Right renal pelvis (tissue), 4 donors: Measurements from ENCODE around the gene HNMT. TPM values are rescaled to one million over a fixed set of nuclear protein-coding genes. Genes with fewer than 3 reads are reported as not detected.
"Not testable (repeated sequence)": the region's sequence is repeated elsewhere in the genome, so short reads cannot be mapped to it uniquely, and the experiment has no call there.

Source experiments
- DNase-seq, 4 donors: peaks; one replicate each; pipeline ENCODE4 v3.0.0-alpha.2; 2013; ENCODE audit warnings: low read depth in 4 of 4, low spot score in 3 of 4, missing footprints in 1 of 4
- polyA plus RNA-seq, 4 donors: library from polyadenylated mRNA; unstranded; fragments of 120-200 nt; gene quantifications; one replicate each; pipeline ENCODE4 v1.2.1, GENCODE V29; 2013; ENCODE audit not compliant: insufficient read length in 4 of 4

HNMT gene
- polyA plus RNA-seq, 4 donors: 59.7 to 78.5 (median 65.6) TPM

DNA sequence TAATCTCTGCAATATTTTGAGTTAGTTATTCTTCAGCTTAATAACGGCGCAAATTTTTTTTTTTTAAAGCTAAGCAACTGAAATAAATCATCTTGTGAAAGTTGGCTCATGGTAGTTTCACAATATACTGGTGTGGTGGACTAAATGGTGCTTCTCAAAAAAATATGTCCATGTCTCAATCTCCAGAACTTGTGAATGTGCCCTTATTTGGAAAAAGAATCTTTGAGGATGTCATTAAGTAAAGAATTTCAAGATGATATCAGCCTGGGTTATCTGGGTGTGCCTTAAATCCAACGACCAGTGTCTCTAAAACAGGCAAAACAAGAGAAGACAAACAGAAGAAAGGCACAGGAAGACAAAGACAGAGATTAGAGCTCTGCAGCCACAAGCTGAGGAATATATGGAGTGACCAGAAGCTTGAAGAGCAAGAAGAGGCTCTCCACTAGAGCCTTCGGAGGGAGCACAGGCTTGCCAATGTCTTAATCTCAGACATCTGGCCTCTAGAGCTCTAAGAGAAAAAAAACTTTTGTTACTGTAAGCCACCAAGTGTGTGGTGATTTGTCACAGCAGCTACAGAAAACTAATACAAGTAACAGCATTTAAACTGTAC, 71.4 kb downstream of the HNMT start:
- DNase-seq: no peak

DNA sequence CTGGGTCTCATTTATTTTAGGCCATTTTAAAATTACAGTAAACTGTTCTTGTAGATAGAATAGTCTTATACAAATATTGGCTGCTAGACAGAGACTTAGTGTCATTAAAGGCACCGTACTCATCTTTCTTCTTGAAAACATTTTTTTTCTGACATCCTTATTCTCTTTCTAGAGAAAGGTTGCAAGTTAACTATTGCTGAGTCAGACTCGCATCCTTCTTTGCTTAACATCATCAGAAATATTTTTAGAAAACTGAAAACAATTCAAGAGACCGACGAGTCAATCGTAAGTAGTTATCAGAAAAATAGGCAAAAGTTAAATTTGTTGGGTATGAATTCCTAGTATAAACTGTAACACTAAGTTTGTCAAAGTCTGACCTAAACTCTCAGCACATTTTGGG, 72.2 kb downstream of the HNMT start:
- no peak for DNase-seq

DNA sequence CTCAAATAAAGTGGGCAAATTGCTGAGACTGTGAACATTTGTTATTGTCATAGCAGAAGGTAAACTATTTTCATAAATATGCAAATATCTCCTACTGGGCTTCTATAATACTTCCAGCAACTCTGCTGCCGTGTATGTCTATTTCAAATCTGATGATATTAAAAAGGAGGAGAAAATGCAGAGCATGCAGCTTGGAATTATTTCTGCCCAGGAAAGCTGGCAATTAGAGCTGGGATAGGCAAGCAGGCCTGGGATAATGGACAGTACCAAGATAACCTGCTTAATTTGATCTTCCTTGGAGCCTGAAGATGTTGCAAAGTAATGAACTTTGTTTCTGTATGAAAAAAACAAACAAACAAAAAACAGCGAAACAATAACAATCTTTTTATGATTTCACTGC, 72.8 kb downstream of the HNMT start:
- DNase-seq: no peak

DNA sequence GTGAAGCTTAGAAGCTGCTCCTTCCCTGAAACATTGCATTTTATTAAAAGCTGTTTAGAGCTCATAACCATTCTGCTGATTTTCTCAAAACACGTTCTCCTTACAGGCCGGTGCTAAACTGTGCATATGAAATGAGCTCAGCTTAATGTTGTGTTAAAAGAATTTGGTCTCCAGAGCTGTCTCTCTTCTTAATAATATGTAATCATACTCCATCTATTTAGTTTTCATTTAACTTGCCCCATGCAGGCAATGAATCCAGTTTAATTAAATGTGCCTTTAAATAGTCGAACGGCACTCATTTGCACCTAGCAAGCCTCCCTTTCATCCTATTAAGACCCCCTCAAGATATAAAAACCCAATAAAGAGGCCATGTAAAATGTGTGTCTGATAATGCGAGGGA, 76.3 kb downstream of the HNMT start:
- no peak for DNase-seq

DNA sequence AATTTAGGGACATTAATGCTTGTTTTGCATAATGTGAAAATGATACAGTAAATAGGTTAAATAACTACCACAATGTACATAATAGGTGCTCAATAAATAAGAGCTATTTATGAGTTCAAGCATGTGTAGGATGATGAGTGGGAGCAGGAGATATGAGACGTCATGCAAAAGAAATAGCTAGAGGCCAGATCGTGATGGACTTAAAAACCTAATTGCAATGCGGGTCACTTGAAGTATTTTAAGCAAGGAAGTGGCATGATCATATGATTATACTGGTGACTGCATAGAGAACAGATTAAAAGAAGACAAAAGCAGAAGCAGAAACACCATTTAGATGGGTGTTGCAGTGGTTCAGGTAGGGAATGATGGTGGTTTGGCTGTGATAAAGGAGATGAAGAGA, 78.0 kb downstream of the HNMT start:
- no peak for DNase-seq

DNA sequence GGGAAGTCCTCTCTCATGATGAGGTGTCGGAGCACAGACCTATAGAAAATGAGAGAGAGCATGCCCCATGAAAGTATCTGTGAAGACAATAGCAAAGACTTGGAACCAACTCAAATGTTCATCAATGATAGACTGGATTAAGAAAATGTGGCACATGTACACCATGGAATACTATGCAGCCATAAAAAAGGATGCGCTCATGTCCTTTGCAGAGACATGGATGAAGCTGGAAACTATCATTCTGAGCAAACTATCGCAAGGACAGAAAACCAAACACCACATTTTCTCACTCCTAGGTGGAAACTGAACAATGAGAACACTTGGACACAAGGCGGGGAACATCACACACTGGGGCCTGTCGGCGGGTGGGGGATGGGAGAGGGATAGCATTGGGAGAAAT, 79.3 kb downstream of the HNMT start:
- not testable (repeated sequence) for DNase-seq

DNA sequence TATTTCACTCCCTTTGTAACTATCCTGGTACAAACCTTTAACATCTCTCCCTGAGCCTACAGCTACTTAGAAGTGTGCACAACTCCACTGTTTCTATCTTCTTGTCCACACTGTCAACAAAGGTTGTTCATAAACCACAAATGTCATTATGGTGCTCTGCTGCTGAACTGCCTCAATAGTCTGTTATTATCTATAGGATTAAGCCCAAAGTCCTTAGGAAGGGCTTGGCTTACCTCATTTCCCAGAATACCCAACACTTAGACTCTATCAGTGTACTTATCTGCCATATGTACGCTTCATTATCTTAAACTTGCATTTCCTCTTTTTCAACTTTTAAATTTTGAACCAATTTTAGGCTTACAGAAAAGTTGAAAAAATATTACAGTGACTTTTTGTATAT, 94.2 kb downstream of the HNMT start:
- no peak for DNase-seq

DNA sequence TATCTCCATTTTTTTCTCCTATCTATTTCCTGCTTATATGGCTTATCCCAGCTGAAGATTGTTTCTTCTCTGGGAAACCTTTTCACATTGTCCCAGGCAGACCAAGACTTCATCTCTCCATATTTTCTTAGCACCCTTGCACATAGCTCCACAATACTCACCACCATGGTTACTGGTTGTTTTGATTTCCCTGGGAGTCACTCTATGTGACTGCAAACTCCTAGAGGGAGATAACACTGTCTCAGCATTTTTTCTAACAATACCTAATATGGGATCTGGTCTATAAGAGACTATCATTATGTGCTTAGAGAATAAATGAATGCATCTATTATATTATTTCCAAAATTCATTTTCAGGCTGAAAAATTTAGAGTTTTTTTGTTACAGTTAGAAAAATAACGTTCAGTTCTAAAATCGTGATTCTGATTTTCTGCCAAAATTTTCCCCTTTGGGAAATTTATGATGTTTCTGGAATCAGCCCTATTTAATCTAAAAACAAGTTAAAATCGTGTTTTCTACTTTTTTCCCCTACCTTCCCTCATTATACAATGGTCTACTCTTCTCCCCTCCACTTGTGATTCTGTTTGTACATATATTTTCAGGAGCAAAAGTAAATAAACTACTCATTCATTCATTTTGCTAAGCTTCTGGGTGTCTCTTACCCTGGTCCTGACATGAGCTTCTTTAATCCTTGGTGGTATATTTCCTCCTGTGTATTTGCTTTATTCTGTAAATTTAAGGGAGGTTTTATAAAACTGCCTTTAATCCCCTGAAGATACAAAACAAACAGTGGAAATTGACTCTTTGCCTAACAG, 95.4 kb downstream of the HNMT start:
- no peak for DNase-seq

DNA sequence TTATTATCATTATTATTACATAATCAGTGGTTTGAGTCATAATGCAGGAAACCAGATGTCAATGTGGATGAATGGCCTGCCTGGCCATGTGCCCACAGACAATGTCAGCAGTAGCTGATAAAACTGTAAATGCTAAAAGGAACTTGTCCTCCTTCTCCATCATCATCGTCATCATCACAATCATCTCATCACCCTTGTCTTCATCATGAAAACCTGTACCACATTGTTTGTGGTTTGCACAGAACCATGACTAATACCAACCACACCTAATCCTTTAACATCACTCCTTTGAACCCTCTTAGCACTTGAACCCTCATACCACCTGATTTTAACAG, 96.0 kb downstream of the HNMT start:
- DNase-seq: no peak

DNA sequence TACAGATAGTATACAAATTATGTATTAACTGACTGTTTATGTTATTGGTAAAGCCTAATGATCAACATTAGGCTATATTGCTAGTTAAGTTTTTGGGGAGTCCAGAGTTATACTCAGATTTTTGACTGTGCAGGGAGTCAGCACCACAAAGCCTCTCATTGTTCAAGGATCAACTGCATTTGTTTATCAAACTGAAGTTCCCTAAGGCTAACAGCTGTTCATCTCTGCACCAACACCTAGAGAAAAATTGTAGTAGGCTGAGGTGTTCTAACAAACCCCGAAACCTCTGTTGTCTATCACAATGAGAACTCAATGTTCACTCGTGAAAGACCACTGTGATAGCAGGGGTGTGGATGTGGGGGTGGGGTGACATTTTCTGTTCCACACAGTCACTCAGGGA, 97.7 kb downstream of the HNMT start:
- no peak for DNase-seq

DNA sequence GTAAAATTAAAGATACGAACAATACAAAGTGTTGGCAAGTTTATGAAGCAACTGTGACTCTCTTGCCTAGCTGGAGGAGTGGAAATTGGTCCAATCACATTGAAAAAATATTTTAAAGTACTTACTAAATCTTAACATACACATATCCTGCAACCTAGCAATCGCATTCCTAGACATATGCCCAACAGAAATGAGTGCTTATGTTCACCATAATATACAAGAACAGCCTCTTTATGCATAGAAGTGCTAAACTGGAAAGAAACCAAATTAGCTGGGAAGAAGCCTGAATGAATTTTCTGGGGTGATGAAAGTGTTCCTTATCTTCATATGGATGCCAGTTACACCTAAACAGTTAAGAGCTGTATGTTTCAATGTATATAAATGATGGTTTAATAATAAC, 98.9 kb downstream of the HNMT start:
- no peak for DNase-seq
